MCF 10A (cell line): ENCODE measurements around the gene MEGF9. TPM values are rescaled to one million over a fixed set of nuclear protein-coding genes. Genes with fewer than 3 reads are reported as not detected.

Source experiments
- BruUV-seq: library from RNA; stranded (reverse); fragments of 400-500 nt; replicated peaks from 2 replicates; lab custom pipeline; 2021; lab: Mats Ljungman, UMichigan
- CTCF ChIA-PET: fragments of 300-600 bp; sonication (Branson Sonifier 250); formaldehyde crosslinking; extraction: SDS; loops from one replicate; lab custom pipeline; 2021; ENCODE audit warnings: antibody characterized with exemption, inconsistent platforms; lab: Yijun Ruan, JAX
- POLR2A ChIA-PET: fragments of 300-600, 350-650 bp; sonication (Branson Sonifier 250); formaldehyde crosslinking; extraction: SDS; loops from one replicate; lab custom pipeline; 2020; ENCODE audit warnings: antibody characterized with exemption, inconsistent platforms; lab: Yijun Ruan, JAX
- DNase-seq: peaks from one replicate; pipeline ENCODE4 v3.0.0-alpha.2; 2018; ENCODE audit not compliant: unreplicated experiment
- H3K27ac Mint-ChIP-seq: one replicate; pipeline ENCODE4 v1.8.0; 2022; ENCODE audit warnings: mild to moderate bottlenecking, low read depth, mixed read lengths; ENCODE audit not compliant: unreplicated experiment
- H3K27me3 Mint-ChIP-seq: one replicate; pipeline ENCODE4 v1.8.0; 2022; ENCODE audit warnings: mixed read lengths; ENCODE audit not compliant: insufficient read depth, unreplicated experiment
- H3K36me3 Mint-ChIP-seq: one replicate; pipeline ENCODE4 v1.8.0; 2022; ENCODE audit warnings: mild to moderate bottlenecking, moderate library complexity, mixed read lengths; ENCODE audit not compliant: insufficient read depth, unreplicated experiment
- H3K4me1 Mint-ChIP-seq: one replicate; pipeline ENCODE4 v1.8.0; 2022; ENCODE audit warnings: mixed read lengths; ENCODE audit not compliant: insufficient read depth, unreplicated experiment
- H3K4me3 Mint-ChIP-seq: one replicate; pipeline ENCODE4 v1.8.0; 2022; ENCODE audit warnings: mild to moderate bottlenecking, moderate library complexity, mixed read lengths; ENCODE audit not compliant: unreplicated experiment
- H3K9me3 Mint-ChIP-seq: one replicate; pipeline ENCODE4 v1.8.0; 2022; ENCODE audit warnings: mixed read lengths; ENCODE audit not compliant: unreplicated experiment
- intact Hi-C: fragments of 100-400 bp; cut with micrococcal nuclease; formaldehyde crosslinking; loops from 2 replicates; pipeline ENCODE4 v1.14.1; 2022
- total RNA-seq: library from RNA; stranded (reverse); gene quantifications from 2 replicates; pipeline ENCODE4 v1.2.3, GENCODE V29; 2022
- TF ChIP-seq, protein P1 (sequence below): fragments of 200-600 bp; IDR thresholded peaks from one replicate; pipeline ENCODE4 v1.8.0; 2022; ENCODE audit warnings: antibody characterized with exemption, mild to moderate bottlenecking; ENCODE audit not compliant: unreplicated experiment

MEGF9 gene
- total RNA-seq, 1 experiment from 2014 or later: 5.7 TPM

DNA sequence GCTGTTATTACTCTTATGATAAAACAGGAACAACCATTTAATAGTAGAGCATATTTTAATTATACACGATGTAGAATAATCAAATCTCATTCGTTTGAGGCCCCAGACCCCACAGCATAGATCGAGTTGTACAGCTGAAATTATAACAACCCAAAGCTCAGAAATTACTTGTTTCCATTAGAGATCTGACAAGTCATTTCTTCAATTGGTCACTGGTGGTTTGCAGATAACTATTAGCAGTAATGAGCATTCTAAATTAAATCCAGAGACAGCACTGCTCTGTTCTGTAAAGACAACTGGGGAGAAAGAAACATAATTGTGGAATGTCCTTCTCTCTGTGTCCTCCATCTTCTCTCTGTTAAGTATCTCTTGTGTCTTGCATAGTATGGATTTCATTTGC is 147.2 kb downstream of the MEGF9 start:
- BruUV-seq: no TSS peak
- ChIA-PET CTCF (no interaction called here), POLR2A (no interaction called here)
- H3K9me3 Mint-ChIP-seq: no peaks in the 10 kb centered on the region
- H3K36me3 Mint-ChIP-seq: peaks cover 57% of the 10 kb centered on the region
- TF ChIP-seq, protein P1, sequence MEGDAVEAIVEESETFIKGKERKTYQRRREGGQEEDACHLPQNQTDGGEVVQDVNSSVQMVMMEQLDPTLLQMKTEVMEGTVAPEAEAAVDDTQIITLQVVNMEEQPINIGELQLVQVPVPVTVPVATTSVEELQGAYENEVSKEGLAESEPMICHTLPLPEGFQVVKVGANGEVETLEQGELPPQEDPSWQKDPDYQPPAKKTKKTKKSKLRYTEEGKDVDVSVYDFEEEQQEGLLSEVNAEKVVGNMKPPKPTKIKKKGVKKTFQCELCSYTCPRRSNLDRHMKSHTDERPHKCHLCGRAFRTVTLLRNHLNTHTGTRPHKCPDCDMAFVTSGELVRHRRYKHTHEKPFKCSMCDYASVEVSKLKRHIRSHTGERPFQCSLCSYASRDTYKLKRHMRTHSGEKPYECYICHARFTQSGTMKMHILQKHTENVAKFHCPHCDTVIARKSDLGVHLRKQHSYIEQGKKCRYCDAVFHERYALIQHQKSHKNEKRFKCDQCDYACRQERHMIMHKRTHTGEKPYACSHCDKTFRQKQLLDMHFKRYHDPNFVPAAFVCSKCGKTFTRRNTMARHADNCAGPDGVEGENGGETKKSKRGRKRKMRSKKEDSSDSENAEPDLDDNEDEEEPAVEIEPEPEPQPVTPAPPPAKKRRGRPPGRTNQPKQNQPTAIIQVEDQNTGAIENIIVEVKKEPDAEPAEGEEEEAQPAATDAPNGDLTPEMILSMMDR: no peak
- intact Hi-C loops: no loop called here
- no peak for DNase-seq
- H3K4me3 Mint-ChIP-seq: no peak overlapping the region
- no peaks in the 10 kb centered on the region for H3K27me3 Mint-ChIP-seq
- no peak overlapping the region for H3K27ac Mint-ChIP-seq
- peaks cover 8% of the 10 kb centered on the region for H3K4me1 Mint-ChIP-seq

DNA sequence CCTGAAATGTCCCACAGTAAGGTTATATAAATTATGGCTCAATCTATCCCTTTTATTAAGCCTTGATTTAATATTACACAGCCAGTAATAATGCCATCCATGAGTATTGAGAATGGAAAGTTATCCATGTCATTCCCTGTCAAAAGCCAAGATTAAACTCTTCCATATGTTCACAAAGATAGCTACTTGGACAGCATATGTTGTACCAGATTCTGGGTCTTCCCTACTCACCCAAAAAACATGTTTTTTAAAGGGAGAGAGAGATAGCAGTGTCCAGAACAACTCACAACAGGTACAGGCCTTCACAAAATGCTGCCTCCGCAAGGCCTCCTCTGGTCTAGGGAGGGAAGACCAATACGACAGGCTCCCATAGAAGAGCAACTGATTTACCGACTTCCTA is 149.7 kb downstream of the MEGF9 start:
- BruUV-seq: no TSS peak
- H3K36me3 Mint-ChIP-seq: peaks cover 54% of the 10 kb centered on the region
- no peaks in the 10 kb centered on the region for H3K9me3 Mint-ChIP-seq
- TF ChIP-seq, protein P1: no peak
- ChIA-PET POLR2A (no interaction called here), CTCF (interaction anchor here (0.9 to 1.1 kb wide), 2 partner anchors 15 to 32 kb away, joined by 3 read pairs; no protein-coding TSS in a partner anchor)
- no peak for DNase-seq
- H3K27me3 Mint-ChIP-seq: no peaks in the 10 kb centered on the region
- peaks cover 8% of the 10 kb centered on the region for H3K4me1 Mint-ChIP-seq
- intact Hi-C loops: no loop called here
- no peak overlapping the region for H3K27ac Mint-ChIP-seq
- no peak overlapping the region for H3K4me3 Mint-ChIP-seq

DNA sequence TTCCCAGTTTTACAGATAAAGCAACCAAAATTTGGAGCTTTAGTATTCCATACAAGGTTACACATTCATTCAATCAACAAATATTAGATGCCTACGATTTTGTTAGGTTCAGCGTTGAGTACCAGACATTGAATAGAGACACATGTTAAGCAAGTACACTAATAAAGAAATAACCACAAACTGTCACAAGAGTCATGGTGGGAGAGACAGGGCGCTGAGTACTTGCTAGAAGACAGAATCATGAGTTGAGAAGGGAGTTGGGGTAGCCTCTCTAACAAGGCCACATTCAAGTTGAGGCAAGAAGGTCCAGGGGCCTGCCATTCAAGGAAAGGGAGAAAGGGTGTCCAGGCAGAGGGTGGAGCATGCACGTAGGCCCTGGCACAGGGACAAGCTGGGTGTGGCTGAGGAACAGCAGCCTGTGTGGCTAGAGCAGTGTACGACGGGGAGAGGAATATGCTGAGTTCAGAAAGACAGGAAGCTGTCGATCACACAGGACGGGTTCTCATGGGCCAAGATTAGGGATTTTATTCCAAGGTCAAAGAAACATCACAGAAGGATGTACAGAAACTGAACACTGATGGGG is 151.3 kb downstream of the MEGF9 start:
- CTCF ChIA-PET: interaction anchor here (0.6 kb wide), 1 partner anchor 8 kb away, joined by 3 read pairs; no protein-coding TSS in a partner anchor
- H3K36me3 Mint-ChIP-seq: peaks cover 45% of the 10 kb centered on the region
- H3K27ac Mint-ChIP-seq: no peak overlapping the region
- TF ChIP-seq, protein P1: no peak
- H3K27me3 Mint-ChIP-seq: no peaks in the 10 kb centered on the region
- intact Hi-C loops: no loop called here
- BruUV-seq: no TSS peak
- POLR2A ChIA-PET: interaction anchor here (1.3 kb wide), 1 partner anchor 10 kb away, joined by 4 read pairs; no protein-coding TSS in a partner anchor
- H3K9me3 Mint-ChIP-seq: no peaks in the 10 kb centered on the region
- no peak overlapping the region for H3K4me3 Mint-ChIP-seq
- peaks cover 8% of the 10 kb centered on the region for H3K4me1 Mint-ChIP-seq
- DNase-seq: no peak

DNA sequence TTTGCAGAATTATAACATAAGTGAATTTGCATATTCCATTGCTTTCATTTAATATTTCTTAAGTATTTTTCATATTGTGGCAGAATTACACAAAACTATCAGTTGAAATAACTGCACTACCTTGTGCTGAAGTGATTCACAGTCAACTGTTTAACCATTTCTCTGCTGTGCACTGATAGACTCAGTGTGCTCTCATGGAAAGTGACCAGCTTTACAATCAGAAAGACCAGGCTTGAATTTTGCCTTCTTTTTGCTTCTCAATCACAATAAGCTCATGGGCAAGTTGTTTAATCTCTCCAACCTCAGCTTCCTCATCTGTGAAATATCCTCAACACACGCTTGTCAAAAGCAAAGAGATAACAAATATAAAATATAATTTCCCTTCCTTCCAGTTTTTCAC is 152.6 kb downstream of the MEGF9 start:
- no peaks in the 10 kb centered on the region for H3K9me3 Mint-ChIP-seq
- no peaks in the 10 kb centered on the region for H3K27me3 Mint-ChIP-seq
- intact Hi-C loops: no loop called here
- TF ChIP-seq, protein P1: no peak
- DNase-seq: no peak
- no peak overlapping the region for H3K4me3 Mint-ChIP-seq
- ChIA-PET CTCF (interaction anchor here (1.0 kb wide), 1 partner anchor 10 kb away, joined by 3 read pairs; no protein-coding TSS in a partner anchor), POLR2A (no interaction called here)
- peaks cover 8% of the 10 kb centered on the region for H3K4me1 Mint-ChIP-seq
- no TSS peak for BruUV-seq
- H3K36me3 Mint-ChIP-seq: peaks cover 36% of the 10 kb centered on the region
- H3K27ac Mint-ChIP-seq: no peak overlapping the region
